ENCODE data around the gene LRRC42. TPM values are rescaled to one million over a fixed set of nuclear protein-coding genes. Genes with fewer than 3 reads are reported as not detected.

The LRRC42 gene
- total RNA-seq, 1 donor from 2014 or later, result 14.1 TPM

DNA sequence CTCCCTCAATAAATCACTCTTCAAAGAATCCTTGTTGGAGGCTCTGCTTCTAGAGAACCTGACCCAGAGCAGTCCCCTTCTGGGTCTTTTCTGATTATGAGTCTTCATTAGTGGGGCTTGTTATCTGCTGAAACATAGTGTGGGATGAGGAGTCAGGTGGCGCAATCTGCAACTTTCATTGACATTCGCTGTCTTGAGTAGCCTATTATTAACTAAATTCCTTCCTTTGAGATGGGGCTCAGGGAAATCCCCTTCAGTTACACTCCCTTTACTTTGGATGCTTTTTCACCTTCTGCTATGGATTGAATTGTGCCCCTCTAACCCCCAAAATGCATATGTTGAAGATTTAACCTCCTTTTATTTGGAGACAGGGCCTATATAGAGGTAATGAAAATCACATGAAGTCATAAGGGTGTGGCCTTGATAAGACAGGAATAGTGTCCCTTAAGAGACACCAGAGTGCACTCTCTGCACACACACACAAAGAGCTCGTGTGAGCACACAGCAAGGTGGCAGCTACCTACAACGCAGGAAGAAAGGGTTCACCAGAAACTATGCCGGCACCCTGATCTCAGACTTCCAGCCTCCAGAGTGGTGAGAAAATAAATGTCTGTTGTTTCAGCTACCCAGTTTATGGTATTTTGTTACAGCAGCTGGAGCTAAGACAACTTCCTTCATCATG is 32.7 kb upstream of the LRRC42 start:
- Histone ChIP-seq H3K27me3 (ENCODE audit: control insufficient read depth in 3 of 3, insufficient read depth in 3 of 3, low read length in 3 of 3) (no peaks in the 10 kb centered on the region), H3K27ac (ENCODE audit: low read depth, low read length) (no peak overlapping the region), H3K36me3 (ENCODE audit: control insufficient read depth in 3 of 3, insufficient read depth in 3 of 3, low read length in 3 of 3) (peaks cover 2 to 7% (median 5%) of the 10 kb centered on the region in 3 donors), H3K4me3 (ENCODE audit: low read length in 3 of 3) (no peak overlapping the region), H3K9ac (ENCODE audit: low read depth in 1 of 3, low read length in 3 of 3) (no peak overlapping the region), H3K9me3 (ENCODE audit: control insufficient read depth in 3 of 3, low read length in 3 of 3) (no peaks in the 10 kb centered on the region), H3K4me1 (ENCODE audit: control insufficient read depth in 3 of 3, insufficient read depth in 3 of 3, low read length in 3 of 3) (no peaks in the 10 kb centered on the region)

DNA sequence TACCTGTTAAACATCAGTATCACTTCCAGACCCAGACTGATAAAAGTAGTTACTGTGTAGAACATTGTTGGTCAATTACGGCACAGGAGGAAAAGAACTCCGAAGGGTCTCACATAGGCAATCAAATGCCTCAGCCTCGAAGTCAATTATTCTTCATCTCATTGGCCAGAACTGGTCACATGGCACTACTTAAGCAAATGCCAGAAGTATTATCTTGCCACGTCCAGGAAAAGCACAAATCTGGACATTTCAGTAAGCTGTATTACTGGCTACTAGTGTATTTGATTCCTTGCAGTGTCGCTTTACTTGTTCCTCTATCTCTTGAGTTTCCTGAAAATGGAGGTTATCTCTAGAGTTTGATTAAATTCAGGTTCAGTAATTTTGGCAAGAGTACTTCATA is 27.8 kb upstream of the LRRC42 start:
- peaks cover 2 to 11% (median 5%) of the 10 kb centered on the region in 3 donors for H3K36me3 ChIP-seq (ENCODE audit: control insufficient read depth in 3 of 3, insufficient read depth in 3 of 3, low read length in 3 of 3)
- H3K27me3 ChIP-seq (ENCODE audit: control insufficient read depth in 3 of 3, insufficient read depth in 3 of 3, low read length in 3 of 3), result no peaks in the 10 kb centered on the region
- H3K9me3 ChIP-seq (ENCODE audit: control insufficient read depth in 3 of 3, low read length in 3 of 3), result no peaks in the 10 kb centered on the region
- H3K9ac ChIP-seq (ENCODE audit: low read depth in 1 of 3, low read length in 3 of 3), result no peak overlapping the region
- H3K4me3 ChIP-seq (ENCODE audit: low read length in 3 of 3), result no peak overlapping the region
- no peak overlapping the region for H3K27ac ChIP-seq (ENCODE audit: low read depth, low read length)
- H3K4me1 ChIP-seq (ENCODE audit: control insufficient read depth in 3 of 3, insufficient read depth in 3 of 3, low read length in 3 of 3), result no peaks in the 10 kb centered on the region

DNA sequence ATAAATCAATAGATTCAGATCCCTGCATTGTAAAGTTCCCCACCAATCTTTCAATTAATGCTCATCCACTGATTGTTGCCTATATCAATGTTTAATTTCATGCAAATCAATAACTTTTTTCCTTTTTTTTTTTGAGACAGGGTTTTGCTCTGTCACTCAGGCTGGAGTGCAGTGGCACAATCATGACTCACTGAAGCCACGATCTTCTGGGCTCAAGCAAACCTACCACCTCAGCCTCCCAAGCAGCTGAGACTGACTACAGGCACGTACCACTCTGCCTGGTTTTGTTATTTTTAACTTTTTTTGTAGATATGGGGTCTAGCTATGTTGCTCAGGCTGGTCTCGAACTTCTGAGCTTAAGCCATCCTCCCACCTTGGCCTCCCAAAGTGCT is 26.5 kb upstream of the LRRC42 start:
- no peak overlapping the region for H3K27ac ChIP-seq (ENCODE audit: low read depth, low read length)
- H3K9ac ChIP-seq (ENCODE audit: low read depth in 1 of 3, low read length in 3 of 3), result no peak overlapping the region
- H3K27me3 ChIP-seq (ENCODE audit: control insufficient read depth in 3 of 3, insufficient read depth in 3 of 3, low read length in 3 of 3), result no peaks in the 10 kb centered on the region
- H3K36me3 ChIP-seq (ENCODE audit: control insufficient read depth in 3 of 3, insufficient read depth in 3 of 3, low read length in 3 of 3), result peaks cover 2 to 11% (median 5%) of the 10 kb centered on the region in 3 donors
- no peaks in the 10 kb centered on the region for H3K4me1 ChIP-seq (ENCODE audit: control insufficient read depth in 3 of 3, insufficient read depth in 3 of 3, low read length in 3 of 3)
- H3K4me3 ChIP-seq (ENCODE audit: low read length in 3 of 3), result no peak overlapping the region
- H3K9me3 ChIP-seq (ENCODE audit: control insufficient read depth in 3 of 3, low read length in 3 of 3), result no peaks in the 10 kb centered on the region

DNA sequence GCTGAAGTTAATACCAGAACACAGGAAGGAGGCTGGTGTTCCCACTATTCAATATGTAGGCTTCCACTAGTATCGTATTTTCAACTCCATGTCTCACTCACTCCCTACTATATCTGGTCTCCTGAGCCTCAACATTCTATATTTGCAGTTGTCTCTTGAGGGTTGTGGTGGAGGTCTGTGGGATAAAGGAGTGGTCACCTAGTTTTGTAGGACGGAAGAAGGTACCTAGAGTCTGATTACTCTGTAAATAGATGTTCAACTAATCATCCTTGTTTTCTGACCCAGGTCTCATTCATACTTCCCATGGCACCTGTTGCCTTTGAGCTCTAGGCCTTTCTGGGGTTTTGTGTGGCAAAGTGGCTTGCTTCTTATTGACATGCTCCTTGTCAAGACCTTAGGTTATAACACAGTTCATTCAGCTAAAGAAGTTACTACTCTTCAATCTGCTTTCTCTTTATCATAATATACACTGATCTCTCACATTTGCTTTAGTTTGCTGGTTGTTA is 18.7 kb upstream of the LRRC42 start:
- H3K9me3 ChIP-seq (ENCODE audit: control insufficient read depth in 3 of 3, low read length in 3 of 3), result no peaks in the 10 kb centered on the region
- H3K27ac ChIP-seq (ENCODE audit: low read depth, low read length), result no peak overlapping the region
- H3K36me3 ChIP-seq (ENCODE audit: control insufficient read depth in 3 of 3, insufficient read depth in 3 of 3, low read length in 3 of 3), result peaks cover 0 to 17% (median 9%) of the 10 kb centered on the region in 3 donors
- H3K9ac ChIP-seq (ENCODE audit: low read depth in 1 of 3, low read length in 3 of 3), result no peak overlapping the region
- H3K4me3 ChIP-seq (ENCODE audit: low read length in 3 of 3), result no peak overlapping the region
- no peaks in the 10 kb centered on the region for H3K27me3 ChIP-seq (ENCODE audit: control insufficient read depth in 3 of 3, insufficient read depth in 3 of 3, low read length in 3 of 3)
- H3K4me1 ChIP-seq (ENCODE audit: control insufficient read depth in 3 of 3, insufficient read depth in 3 of 3, low read length in 3 of 3), result no peaks in the 10 kb centered on the region

DNA sequence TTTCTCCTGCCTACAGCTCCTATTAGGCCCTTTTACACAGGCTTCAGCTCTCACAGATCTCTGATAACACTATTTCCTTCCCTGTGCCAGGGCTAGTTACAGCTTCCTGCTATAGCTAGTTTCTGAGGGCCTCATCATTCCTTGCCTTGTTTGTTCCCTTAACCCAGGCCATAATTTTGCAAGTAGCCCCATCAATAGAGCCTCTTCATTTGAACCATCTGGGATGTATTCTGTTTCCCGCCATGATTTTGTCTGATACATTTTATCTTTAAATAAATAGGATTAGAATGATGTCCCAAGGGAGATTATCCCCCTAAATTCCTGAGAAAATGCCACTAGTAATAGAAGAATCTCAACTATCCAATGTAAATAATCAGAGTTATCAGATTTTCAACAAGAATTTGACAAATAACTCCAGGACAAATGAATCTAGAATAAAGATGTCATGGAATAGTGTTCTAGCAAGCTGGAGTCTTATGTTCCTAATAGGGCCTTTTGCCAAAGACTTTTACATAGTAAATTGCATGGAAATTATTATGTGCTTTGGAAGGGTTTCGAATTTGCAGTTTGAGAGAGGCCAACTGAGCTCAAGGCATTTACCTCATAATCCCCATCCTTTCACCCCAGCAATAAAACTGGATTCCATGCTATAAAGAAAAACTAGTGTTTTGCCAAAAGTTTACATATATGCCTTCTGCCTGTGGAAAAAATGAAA is 16.7 kb upstream of the LRRC42 start:
- no peaks in the 10 kb centered on the region for H3K4me1 ChIP-seq (ENCODE audit: control insufficient read depth in 3 of 3, insufficient read depth in 3 of 3, low read length in 3 of 3)
- no peaks in the 10 kb centered on the region for H3K27me3 ChIP-seq (ENCODE audit: control insufficient read depth in 3 of 3, insufficient read depth in 3 of 3, low read length in 3 of 3)
- no peak overlapping the region for H3K9ac ChIP-seq (ENCODE audit: low read depth in 1 of 3, low read length in 3 of 3)
- no peak overlapping the region for H3K27ac ChIP-seq (ENCODE audit: low read depth, low read length)
- H3K36me3 ChIP-seq (ENCODE audit: control insufficient read depth in 3 of 3, insufficient read depth in 3 of 3, low read length in 3 of 3), result peaks cover 0 to 17% (median 4%) of the 10 kb centered on the region in 3 donors
- peaks cover 0 to 2% (median 0%) of the 10 kb centered on the region in 3 donors for H3K9me3 ChIP-seq (ENCODE audit: control insufficient read depth in 3 of 3, low read length in 3 of 3)
- H3K4me3 ChIP-seq (ENCODE audit: low read length in 3 of 3), result no peak overlapping the region

DNA sequence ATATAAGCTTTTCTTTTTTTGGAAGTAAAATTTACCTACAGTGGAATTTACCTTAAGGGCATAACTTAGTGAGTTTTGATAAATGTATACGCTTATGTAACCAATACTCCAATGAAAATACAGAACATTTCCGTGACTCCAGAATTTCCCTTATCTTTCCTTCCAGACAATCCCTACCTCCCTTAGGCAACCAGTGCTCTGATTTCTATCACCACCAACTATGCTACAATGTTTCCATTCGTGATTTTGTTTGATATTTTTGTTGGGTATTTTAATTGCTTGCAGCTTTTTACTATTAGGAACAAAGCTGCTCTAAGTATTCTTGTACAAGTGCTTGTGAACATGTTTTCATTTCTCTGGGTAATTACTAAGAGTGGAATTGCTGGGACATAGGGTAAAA is 15.2 kb upstream of the LRRC42 start:
- Histone ChIP-seq H3K27ac (ENCODE audit: low read depth, low read length) (no peak overlapping the region), H3K36me3 (ENCODE audit: control insufficient read depth in 3 of 3, insufficient read depth in 3 of 3, low read length in 3 of 3) (peaks cover 0 to 17% (median 4%) of the 10 kb centered on the region in 3 donors), H3K9me3 (ENCODE audit: control insufficient read depth in 3 of 3, low read length in 3 of 3) (peaks cover 0 to 4% (median 0%) of the 10 kb centered on the region in 3 donors)

DNA sequence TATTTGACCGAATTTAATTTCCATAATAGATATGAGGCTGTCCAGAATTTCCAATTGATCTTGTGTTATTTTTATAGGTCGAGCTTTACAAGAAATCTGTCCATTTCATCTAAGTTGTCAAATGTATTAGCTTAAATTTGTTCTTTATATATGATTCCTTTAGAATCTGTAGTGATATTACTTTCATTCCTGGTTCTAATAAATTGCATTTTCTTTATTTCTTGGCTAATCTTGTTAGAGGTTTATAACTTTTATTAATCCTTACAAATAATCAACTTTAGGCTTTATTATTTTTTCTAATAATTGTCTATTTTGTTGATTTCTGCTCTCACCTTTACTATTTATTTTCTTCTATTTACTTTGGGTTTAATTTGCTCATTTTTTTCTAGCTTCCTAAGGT is 14.6 kb upstream of the LRRC42 start:
- Histone ChIP-seq H3K36me3 (ENCODE audit: control insufficient read depth in 3 of 3, insufficient read depth in 3 of 3, low read length in 3 of 3) (peaks cover 0 to 17% (median 4%) of the 10 kb centered on the region in 3 donors), H3K27ac (ENCODE audit: low read depth, low read length) (no peak overlapping the region), H3K9ac (ENCODE audit: low read depth in 1 of 3, low read length in 3 of 3) (no peak overlapping the region), H3K9me3 (ENCODE audit: control insufficient read depth in 3 of 3, low read length in 3 of 3) (peaks cover 0 to 4% (median 0%) of the 10 kb centered on the region in 3 donors), H3K4me3 (ENCODE audit: low read length in 3 of 3) (no peak overlapping the region), H3K4me1 (ENCODE audit: control insufficient read depth in 3 of 3, insufficient read depth in 3 of 3, low read length in 3 of 3) (no peaks in the 10 kb centered on the region), H3K27me3 (ENCODE audit: control insufficient read depth in 3 of 3, insufficient read depth in 3 of 3, low read length in 3 of 3) (no peaks in the 10 kb centered on the region)

More for the DNA sequence above, 15.2 kb upstream of the LRRC42 start:
- Histone ChIP-seq H3K27me3 (ENCODE audit: control insufficient read depth in 3 of 3, insufficient read depth in 3 of 3, low read length in 3 of 3) (no peaks in the 10 kb centered on the region), H3K4me1 (ENCODE audit: control insufficient read depth in 3 of 3, insufficient read depth in 3 of 3, low read length in 3 of 3) (no peaks in the 10 kb centered on the region), H3K9ac (ENCODE audit: low read depth in 1 of 3, low read length in 3 of 3) (no peak overlapping the region), H3K4me3 (ENCODE audit: low read length in 3 of 3) (no peak overlapping the region)

DNA sequence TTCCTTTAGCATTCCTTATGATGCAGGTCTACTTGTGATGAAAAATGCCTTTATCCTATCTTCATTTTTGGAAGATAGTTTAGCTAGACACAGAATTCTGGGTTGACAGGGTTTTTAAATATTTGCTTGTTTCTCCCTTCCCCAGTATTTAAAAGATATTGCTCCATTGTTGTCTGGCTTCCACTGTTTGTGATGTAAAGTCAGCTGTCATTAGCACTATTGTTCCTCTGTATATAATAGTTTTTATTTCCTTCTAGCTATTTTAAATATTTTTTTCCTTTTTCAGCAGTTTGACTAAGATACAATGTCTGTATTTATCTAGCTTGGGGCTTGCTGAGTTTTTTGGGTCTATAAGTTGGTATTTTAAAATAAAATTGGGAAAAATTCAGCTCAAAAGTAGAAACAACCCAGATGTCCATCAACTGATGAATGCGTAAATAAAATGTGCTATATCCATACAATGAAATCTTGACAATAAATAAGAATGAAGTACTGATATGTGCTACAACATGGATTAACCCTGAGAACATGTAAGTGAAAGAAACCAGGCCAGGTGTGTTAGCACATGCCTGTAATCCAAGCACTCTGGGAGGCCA is 11.9 kb upstream of the LRRC42 start:
- no peaks in the 10 kb centered on the region for H3K36me3 ChIP-seq (ENCODE audit: control insufficient read depth in 3 of 3, insufficient read depth in 3 of 3, low read length in 3 of 3)
- H3K27me3 ChIP-seq (ENCODE audit: control insufficient read depth in 3 of 3, insufficient read depth in 3 of 3, low read length in 3 of 3), result no peaks in the 10 kb centered on the region
- H3K4me3 ChIP-seq (ENCODE audit: low read length in 3 of 3), result no peak overlapping the region
- no peak overlapping the region for H3K27ac ChIP-seq (ENCODE audit: low read depth, low read length)
- no peaks in the 10 kb centered on the region for H3K4me1 ChIP-seq (ENCODE audit: control insufficient read depth in 3 of 3, insufficient read depth in 3 of 3, low read length in 3 of 3)
- H3K9me3 ChIP-seq (ENCODE audit: control insufficient read depth in 3 of 3, low read length in 3 of 3), result peaks cover 0 to 4% (median 0%) of the 10 kb centered on the region in 3 donors
- no peak overlapping the region for H3K9ac ChIP-seq (ENCODE audit: low read depth in 1 of 3, low read length in 3 of 3)

DNA sequence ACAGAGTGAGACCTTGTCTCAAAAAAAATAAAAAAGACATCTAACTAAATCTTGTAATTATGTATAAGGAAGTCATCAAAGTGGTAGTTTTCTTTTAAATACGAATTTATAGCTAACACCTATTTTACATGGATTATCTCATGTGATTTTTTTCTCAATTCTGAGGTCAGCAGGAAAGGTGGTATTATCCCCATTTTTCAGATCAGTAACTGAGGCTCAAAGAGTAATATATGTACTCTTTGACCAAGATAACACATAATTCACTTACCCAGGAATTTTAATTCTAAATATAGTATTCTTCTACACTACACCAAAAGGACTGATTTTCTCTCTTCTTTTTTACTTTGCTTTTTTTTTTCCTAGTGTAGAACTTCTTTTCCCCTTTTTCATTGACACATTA is 9.7 kb upstream of the LRRC42 start:
- Histone ChIP-seq H3K27me3 (ENCODE audit: control insufficient read depth in 3 of 3, insufficient read depth in 3 of 3, low read length in 3 of 3) (no peaks in the 10 kb centered on the region), H3K9ac (ENCODE audit: low read depth in 1 of 3, low read length in 3 of 3) (no peak overlapping the region), H3K27ac (ENCODE audit: low read depth, low read length) (no peak overlapping the region), H3K9me3 (ENCODE audit: control insufficient read depth in 3 of 3, low read length in 3 of 3) (peaks cover 0 to 4% (median 0%) of the 10 kb centered on the region in 3 donors), H3K4me1 (ENCODE audit: control insufficient read depth in 3 of 3, insufficient read depth in 3 of 3, low read length in 3 of 3) (no peaks in the 10 kb centered on the region), H3K36me3 (ENCODE audit: control insufficient read depth in 3 of 3, insufficient read depth in 3 of 3, low read length in 3 of 3) (no peaks in the 10 kb centered on the region), H3K4me3 (ENCODE audit: low read length in 3 of 3) (no peak overlapping the region)
